ENCODE data around the gene PIEZO1.

PIEZO1 gene

GRCh38 chr16:88817785-88818574, 33.0 kb upstream of the PIEZO1 start:
- in situ Hi-C loops (cut with MboI; ENCODE audit: low sequenced_read_pairs) = no loop called here

- in situ Hi-C loops (cut with MboI; ENCODE audit: low sequenced_read_pairs) = no loop called here
Measured at GRCh38 chr16:88816736-88817535, 31.9 kb upstream of the PIEZO1 start.

GRCh38 chr16:88815901-88816589, 31.0 kb upstream of the PIEZO1 start:
- in situ Hi-C loops (cut with MboI; ENCODE audit: low sequenced_read_pairs) = no loop called here

GRCh38 chr16:88815227-88815626, 30.2 kb upstream of the PIEZO1 start:
- in situ Hi-C loops (cut with MboI; ENCODE audit: low sequenced_read_pairs) = no loop called here

GRCh38 chr16:88814144-88814502, 29.1 kb upstream of the PIEZO1 start:
- in situ Hi-C loops (cut with MboI; ENCODE audit: low sequenced_read_pairs) = no loop called here

GRCh38 chr16:88813269-88814143, 28.5 kb upstream of the PIEZO1 start:
- in situ Hi-C loops (cut with MboI; ENCODE audit: low sequenced_read_pairs) = no loop called here

- in situ Hi-C loops (cut with MboI; ENCODE audit: low sequenced_read_pairs) = no loop called here
Measured at GRCh38 chr16:88812513-88813268, 27.7 kb upstream of the PIEZO1 start.

- in situ Hi-C loops (cut with MboI; ENCODE audit: low sequenced_read_pairs) = no loop called here
Measured at GRCh38 chr16:88811769-88812512, 26.9 kb upstream of the PIEZO1 start, which contains the start of gene APRT. Gene APRT (minus strand): TSS chr16:88811928. CDS start chr16:88811899, 29 bp downstream.

GRCh38 chr16:88810912-88811768, 26.1 kb upstream of the PIEZO1 start:
- in situ Hi-C loops (cut with MboI; ENCODE audit: low sequenced_read_pairs) = no loop called here

GRCh38 chr16:88810166-88810911, 25.3 kb upstream of the PIEZO1 start:
- in situ Hi-C loops (cut with MboI; ENCODE audit: low sequenced_read_pairs) = no loop called here

GRCh38 chr16:88809676-88810165, 24.7 kb upstream of the PIEZO1 start:
- in situ Hi-C loops (cut with MboI; ENCODE audit: low sequenced_read_pairs) = no loop called here

- in situ Hi-C loops (cut with MboI; ENCODE audit: low sequenced_read_pairs) = no loop called here
Measured at GRCh38 chr16:88809068-88809675, 24.2 kb upstream of the PIEZO1 start.

- in situ Hi-C loops (cut with MboI; ENCODE audit: low sequenced_read_pairs) = no loop called here
Measured at GRCh38 chr16:88807626-88808453, 22.8 kb upstream of the PIEZO1 start.

GRCh38 chr16:88807142-88807625, 22.2 kb upstream of the PIEZO1 start:
- in situ Hi-C loops (cut with MboI; ENCODE audit: low sequenced_read_pairs) = no loop called here

- in situ Hi-C loops (cut with MboI; ENCODE audit: low sequenced_read_pairs) = no loop called here
Measured at GRCh38 chr16:88806491-88807111, 21.6 kb upstream of the PIEZO1 start.
